ENCODE measurements around the gene QSER1.
"Not testable (repeated sequence)": the region's sequence is repeated elsewhere in the genome, so short reads cannot be mapped to it uniquely, and the experiment has no call there.

QSER1 gene

GRCh38 chr11:32891657-32892354 lies 805 bp upstream of the QSER1 start:
- DNase-seq = peak; percentile 70

DNA sequence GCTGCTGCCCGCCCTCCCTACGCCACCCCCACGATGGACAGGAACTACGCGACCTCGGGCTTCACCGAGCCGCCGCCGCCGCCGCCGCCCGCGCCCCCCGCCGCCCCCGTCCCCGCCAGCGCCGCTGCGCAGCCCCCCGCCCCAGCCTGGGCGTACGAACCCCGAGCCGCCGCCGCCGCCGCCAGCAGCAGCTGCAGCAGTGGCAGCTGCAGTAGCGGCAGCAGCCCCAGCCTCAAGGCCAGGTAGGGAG lies 407 bp downstream of the QSER1 start:
- no peak for DNase-seq

GRCh38 chr11:32893343-32894148 lies 935 bp downstream of the QSER1 start:
- peak; percentile 60 for DNase-seq

- peak; percentile 86 for DNase-seq
These were observed 1.7 kb downstream of the QSER1 start for GRCh38 chr11:32894149-32894827.

- DNase-seq = no peak
These were observed 2.3 kb downstream of the QSER1 start for GRCh38 chr11:32894921-32895320.

DNA sequence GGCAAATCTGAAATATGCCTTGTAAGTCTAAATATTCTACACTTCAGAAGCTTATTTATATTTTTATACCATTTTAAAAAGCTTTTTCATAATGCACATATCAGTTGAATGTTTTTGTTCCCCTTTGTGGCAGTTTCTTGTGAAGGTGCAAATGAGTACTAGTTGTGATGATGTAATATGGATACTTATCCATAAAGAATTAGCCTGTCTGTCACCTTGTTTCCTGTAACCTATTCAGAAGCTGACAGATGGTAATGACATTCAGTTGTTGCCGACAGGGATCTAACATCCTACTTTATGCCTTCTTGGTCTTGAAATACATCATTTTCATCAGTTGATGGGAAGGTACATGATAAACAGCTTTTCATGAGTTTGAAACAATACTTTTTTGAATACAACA lies 2.9 kb downstream of the QSER1 start:
- no peak for DNase-seq

DNA sequence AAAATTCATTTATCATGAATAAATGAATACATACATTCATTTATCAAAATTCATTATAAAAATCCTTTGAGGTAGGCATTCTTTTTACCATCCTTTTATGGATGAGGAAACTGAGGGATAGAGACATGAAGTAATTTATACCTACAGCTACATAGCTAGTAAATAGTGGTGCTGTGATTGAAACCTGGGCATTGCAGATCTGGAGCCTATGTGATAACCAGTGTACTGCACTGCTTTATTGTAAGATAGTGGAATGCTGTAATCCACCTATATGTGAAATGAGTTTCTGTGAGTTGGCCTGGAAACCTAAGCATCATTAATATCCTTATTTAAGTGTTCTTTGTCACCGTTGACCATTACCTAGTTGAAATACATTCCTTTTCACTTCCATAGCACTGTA lies 4.5 kb downstream of the QSER1 start:
- DNase-seq = no peak

GRCh38 chr11:32899438-32899837 lies 6.8 kb downstream of the QSER1 start:
- DNase-seq = no peak

DNA sequence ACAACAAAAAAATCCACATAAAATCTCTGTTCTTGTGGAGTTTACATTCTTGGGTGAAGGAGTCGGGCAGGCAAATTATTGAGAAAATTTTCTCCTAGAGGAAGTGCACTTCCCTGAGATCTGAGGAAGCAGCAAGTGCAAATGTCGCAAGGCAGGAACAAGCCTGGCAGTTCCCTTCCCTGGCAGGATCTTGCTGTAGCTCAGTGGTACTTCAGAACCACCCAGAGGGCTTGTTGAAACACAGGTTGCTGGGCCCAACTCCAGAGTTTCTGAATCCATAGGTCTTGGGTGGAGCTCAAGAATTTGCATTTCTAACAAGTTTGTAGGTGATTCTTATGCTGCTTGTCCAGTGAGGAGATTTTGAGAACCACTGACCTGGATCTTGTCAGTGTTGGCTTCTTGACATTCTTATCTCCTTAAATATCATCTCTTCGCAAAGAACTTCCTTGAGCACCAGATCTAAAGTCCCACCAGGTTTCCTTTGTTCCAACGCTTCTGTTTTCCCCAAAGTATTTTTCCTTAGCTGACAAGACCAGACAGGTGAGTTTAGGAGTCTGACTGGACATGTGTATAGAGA lies 9.6 kb downstream of the QSER1 start:
- DNase-seq = no peak

DNA sequence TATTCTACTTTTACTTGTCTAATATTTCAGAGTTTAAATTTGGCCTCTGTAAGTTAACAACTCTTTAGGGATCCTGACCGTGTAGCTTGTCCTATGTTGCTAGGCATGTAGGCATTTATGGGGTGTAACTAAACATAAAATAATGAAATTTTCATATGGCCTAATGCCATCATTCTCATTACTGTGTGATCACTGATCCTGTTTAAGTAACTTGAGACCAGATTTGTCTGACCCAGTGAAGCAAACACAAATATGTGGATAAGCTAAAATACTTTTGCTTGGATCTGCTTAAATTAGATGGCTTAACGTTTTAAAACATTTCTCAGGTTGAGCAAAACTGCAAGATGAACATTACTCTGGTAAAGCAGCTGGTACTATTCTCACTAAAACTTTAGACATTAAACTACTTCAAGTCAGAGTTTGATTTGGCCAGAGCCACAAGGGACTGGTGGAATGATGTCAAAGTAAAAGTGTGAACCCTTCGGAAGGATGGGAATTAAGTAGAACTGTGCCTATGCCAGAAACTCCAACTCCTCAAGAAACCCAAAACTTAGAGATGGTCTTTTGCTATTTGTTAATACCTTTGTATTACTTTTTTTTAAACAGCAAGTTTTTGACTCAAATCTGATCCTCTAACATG lies 12.5 kb downstream of the QSER1 start:
- no peak for DNase-seq

- DNase-seq = no peak
These were observed 16.0 kb downstream of the QSER1 start for GRCh38 chr11:32908619-32909018.

DNA sequence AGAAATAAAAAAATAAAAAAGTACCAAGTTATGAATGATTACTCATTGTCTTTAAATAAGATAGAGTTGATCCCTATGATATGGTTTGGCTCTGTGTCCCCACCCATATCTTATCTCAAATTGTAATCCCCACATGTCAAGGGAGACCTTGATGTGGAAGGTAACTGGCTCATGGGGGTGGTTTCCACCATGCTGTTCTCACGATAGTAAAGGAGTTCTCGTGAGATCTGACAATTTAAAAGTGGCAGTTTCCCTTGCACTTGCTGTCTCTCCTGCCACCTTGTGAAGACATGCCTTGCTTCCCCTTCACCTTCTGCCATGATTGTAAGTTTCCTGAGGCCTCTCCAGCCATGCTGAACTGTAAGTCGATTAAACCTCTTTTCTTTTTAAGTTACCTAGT lies 18.8 kb downstream of the QSER1 start:
- no peak for DNase-seq

GRCh38 chr11:32913445-32913844 lies 20.8 kb downstream of the QSER1 start:
- no peak for DNase-seq

DNA sequence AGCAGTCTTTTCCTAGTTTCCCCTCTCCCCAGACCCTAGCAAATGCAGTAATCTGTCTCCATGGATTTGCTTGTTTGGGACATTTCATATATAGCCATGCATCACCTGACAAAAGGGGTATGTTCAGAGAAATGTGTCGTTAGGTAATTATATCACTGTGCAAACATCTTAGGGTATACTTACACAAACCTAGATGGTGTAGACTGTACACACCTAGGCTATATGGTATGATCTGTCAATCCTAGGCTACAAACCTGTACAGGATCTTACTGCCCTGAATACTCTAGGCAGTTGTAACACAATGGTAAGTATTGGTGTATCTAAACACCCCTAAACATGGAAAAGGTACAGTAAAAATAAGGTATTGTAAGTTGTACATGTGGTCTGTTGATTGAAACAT lies 23.8 kb downstream of the QSER1 start:
- DNase-seq = no peak

DNA sequence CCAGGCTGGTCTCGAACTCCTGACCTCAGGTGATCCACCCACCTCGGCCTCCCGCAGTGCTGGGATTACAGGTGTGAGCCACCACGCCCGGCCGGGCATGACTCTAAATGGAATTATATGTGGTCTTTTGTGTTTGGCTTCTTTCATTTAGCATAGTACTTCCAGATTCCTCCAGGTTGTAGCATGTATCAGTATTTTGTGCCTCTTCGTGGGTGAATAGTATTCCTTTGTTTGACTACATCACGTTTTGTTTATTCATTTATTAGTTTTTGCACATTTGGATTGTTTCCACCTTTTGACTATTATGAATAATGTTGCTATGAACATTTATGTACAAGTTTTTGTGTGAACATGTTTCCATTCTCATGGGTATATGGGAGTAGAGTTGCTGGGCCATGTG lies 24.4 kb downstream of the QSER1 start:
- no peak for DNase-seq

DNA sequence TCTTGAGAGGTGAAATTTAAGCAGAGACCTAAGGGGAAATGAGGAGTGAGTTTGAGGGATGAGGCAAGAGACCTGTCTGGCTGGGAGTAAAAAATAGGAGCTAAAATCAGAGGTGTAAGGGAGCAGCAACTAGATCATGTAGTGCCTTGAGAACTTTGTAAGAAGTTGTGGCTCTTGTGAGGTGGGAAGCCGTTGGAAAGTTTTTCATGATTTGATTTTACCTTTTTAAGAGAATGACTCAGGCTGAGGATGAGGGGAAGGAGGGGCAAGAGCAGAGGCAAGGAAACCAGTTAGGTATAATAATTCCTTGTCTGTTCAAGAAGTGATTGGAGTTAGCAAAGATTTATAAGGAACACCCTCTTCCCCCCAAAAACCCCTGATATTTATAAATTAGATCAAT lies 25.8 kb downstream of the QSER1 start:
- no peak for DNase-seq

DNA sequence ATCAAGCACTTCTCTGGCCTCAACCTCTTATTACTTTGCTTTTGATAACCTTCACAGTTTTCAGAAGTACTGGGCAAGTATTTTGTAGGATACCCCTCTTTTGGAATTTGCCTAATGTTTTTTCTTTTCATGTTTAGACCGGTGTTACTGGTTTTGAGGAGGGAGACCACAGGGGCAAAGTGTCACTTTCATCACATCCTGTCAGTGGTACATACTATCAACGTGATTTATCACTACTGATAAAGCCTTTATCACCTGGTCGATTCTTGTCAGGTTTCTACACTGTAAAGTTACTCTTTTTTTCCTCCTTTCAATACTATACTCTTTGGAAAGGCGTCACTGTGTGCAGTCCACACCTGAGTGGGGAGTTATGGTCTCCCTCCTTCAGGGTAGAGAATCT lies 26.7 kb downstream of the QSER1 start:
- no peak for DNase-seq

GRCh38 chr11:32920570-32920969 lies 28.0 kb downstream of the QSER1 start:
- DNase-seq = no peak

DNA sequence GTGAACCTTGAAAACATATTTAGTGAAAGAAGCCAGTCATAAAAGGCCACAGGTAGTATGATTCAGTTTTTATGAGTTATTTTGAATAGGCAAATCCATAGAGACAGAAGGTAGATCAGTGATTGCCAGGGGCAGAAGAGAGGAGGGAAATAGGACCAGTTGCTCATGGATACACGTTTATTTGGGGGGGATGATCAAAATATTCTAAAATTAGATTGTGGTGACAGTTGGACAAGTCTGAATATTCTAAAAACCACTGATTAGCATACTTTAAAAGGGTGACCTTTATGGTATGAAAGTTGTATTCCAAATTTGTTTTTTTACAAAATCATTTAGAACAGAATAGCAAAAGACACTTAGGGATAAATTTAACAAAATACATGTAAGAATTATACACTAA lies 28.6 kb downstream of the QSER1 start:
- DNase-seq = no peak

DNA sequence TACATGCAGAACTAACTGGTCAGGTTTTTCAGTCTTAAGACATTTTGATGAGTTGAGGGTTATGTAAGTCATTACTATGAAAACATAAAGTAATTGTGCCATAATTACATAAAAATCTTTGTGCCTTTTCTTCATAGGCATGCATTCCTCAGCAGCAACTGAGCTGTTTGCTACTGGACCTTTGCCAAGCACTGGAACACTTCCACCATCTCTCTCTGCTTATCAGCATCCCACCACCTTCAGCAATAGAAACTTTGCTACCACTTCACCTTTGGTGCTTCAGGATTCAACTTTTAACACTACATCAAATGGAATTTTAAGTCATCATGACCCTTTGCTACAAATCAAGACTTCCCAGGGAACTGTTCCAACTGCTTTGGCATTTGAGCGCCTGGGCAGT lies 39.0 kb downstream of the QSER1 start:
- no peak for DNase-seq

GRCh38 chr11:32932196-32932595 lies 39.6 kb downstream of the QSER1 start:
- no peak for DNase-seq

DNA sequence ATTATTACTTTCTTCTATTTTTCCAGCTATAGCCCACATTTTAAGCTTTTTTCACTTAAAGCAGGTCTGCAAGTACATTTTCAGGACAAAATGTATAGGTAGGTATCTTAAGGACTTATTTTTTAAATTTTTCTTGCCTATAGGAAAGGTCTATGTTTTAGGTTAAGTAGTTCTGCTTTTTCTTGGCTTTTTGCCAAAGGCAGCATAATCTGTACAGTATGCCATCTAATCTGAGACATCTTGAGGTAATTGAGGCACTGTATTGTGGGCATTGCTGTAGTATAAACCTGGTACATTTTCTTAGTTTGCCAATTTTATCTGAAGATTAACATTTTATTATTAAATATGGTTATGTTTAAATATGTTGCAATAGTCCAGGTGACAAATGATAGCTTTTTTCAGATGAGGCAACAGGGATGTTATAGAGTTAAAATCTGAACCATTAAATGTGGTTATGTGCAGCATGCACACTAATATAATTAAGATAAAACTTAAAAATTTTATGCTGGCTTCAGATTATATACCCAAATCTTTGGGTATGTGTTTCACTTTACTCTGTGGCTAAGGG lies 42.9 kb downstream of the QSER1 start:
- DNase-seq = no peak

GRCh38 chr11:32936178-32936577 lies 43.6 kb downstream of the QSER1 start:
- not testable (repeated sequence) for DNase-seq
